NCI-H345 treated with DMSO at 0.1 percent for 48 hours (cell line): ENCODE results near the gene ZNF790.

ENCODE experiments used
- DNase-seq: peaks from one replicate; lab custom pipeline; 2025; ENCODE audit not compliant: unreplicated experiment; lab: John Stamatoyannopoulos, UW

The ZNF790 gene

DNA sequence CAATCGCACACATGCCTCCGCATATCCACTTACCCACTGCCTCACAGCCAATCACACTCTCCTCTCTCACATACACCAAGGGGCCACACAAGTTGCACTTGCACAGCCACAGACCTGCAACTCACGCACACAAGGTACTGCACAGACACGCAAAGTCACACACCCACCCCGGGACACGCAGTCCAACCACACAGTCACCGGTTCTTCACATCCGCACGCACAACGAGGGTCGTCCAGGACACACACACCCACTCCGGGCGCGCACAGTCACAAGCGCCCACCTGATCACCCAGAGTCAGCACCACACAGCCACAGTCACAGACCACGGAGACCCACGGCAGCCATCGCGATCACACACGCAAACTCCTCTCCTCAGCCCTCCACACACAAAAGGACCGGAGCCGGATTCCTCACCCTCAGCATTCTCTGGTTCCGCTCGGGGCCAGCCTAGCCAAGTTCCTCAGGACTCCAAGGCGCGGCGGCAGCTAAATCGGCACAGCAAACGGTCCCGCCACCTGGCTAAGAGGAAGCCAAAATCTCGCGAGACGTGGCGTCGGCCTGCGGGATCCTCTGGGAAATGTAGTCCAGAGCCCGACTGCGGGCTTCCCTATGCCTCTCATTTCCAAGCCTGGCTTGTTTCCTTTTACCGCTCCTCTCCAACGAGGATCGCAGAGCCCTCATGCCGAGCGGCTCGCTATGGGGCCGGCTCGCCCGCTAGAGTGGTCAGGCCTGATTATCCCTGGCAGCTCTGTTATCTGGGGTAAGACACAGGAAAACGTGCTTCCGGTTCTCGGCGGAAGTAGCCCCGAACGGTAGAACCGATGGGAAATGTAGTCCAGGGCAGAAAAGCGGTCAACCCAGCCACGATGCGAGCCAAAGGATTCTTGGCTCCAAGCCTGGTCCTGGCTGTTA is 65.6 kb downstream of the ZNF790 start, which contains the start of gene ZNF850:
Gene ZNF850, minus strand, starts transcription at position 497 of the 912 bp plus-strand sequence. CDS start 10,201 bp downstream, outside the sequence.
- DNase-seq: peak; percentile 100

DNA sequence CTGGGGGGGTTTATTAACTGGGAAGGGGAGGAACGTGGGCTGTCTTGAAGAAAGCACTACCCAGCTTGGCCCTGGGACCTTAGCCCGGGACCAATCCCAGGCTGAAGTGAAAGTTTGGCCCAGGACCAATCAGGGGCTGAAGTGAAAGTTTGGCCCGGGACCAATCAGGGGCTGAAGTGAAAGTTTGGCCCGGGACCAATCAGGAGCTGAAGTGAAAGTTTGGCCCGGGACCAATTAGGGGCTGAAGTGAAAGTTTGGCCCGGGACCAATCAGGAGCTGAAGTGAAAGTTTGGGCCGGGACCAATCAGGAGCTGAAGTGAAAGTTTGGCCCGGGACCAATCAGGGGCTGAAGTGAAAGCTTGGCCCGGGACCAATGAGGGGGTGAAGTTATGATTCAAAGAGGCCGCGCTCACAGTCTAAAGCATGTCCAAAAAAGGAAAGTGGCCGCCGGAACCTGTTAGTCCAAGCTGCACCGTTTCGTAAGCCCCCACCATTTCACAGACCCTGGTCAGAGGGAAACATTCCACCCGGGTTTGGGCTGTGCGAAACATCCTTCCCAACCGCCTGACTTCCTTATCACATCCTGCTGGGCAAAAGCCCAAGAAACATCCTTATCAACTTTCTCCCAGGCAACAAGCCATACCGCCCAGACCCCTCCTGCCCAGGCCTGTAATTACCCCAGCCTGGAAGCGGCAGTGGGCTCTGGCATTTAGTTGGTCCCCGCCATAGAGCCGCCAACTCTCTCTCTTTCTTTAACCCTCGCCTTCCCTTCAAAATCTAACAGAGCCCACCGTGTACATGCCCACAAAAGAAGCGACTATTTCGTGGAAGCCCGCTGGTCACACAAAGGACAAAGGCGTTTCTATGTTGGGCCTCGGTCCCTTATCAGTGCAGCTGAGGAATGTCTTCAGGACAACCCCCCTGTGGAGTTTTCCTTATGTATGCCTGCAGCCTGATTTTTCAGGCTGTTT is 66.6 kb downstream of the ZNF790 start:
- no peak for DNase-seq
